Measurements from ENCODE around the gene NFATC2IP.
"Not testable (repeated sequence)": the region's sequence is repeated elsewhere in the genome, so short reads cannot be mapped to it uniquely, and the experiment has no call there.

NFATC2IP gene

DNA sequence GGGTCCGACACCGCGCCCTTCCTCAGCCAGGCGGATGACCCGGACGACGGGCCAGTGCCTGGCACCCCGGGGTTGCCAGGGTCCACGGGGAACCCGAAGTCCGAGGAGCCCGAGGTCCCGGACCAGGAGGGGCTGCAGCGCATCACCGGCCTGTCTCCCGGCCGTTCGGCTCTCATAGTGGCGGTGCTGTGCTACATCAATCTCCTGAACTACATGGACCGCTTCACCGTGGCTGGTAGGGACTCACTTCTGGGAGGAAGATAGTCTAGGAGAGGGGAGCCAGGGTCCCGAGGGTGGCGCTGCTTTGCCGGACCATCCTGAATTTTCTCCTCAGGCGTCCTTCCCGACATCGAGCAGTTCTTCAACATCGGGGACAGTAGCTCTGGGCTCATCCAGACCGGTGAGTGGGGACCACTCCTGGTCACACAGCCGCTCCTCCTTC is 24.4 kb downstream of the NFATC2IP start:
- DNase-seq, result no peak

DNA sequence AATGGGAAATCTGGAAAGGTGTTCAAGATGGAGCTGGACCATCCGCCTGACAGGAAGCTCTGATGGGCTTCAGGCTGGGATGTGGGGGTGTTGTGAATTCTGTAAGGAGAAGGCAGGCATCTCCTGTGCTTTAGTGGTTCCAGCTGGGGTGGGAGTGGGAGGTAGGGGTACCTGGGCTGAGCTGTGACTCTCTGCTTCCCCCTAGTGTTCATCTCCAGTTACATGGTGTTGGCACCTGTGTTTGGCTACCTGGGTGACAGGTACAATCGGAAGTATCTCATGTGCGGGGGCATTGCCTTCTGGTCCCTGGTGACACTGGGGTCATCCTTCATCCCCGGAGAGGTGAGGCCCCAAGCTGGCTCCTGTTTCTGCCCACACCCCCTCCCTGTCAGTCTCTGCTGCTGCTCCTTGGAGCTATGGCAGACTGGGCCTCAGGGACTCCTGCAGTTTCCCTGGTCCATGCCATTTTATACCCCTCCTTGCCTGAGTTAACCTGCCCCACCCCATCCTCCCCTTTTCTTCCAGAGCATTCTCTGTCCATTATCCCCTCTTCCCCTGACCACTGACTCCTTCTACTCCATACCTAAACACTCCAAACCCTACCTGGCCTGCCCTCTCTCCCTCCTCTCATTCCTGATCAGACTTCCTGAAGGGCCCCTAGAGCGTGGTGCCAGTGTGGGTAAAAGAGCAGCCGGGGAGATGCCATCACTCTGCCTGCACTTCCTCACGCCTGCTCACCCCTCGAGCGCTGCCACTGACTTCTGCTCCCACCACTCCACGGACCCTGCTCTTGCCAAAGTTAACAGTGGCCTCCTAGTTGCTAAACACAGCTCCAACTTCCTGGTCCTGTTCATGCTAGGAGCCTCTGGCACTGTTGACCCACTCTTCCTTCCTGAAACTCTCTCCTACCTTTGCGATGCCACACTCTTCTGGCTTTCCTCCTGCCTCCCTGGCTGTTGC is 27.2 kb downstream of the NFATC2IP start:
- DNase-seq, result no peak

DNA sequence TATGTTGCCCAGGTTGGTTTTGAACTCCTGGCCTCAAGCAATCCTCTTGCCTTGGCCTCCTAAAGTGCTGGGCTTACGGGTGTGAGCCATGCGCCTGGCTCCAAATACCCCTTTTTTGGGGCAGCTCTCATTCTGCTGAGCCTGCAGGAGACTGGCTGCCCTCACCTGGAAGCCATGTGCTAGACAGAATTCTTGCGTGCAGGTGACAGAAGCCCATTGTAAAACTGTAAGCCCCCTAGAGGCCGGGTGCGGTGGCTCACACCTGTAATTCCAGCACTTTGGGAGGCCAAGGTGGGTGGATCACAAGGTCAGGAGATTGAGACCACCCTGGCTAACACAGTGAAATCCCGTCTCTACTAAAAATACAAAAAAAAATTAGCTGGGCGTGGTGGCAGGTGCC is 29.6 kb downstream of the NFATC2IP start:
- not testable (repeated sequence) for DNase-seq

DNA sequence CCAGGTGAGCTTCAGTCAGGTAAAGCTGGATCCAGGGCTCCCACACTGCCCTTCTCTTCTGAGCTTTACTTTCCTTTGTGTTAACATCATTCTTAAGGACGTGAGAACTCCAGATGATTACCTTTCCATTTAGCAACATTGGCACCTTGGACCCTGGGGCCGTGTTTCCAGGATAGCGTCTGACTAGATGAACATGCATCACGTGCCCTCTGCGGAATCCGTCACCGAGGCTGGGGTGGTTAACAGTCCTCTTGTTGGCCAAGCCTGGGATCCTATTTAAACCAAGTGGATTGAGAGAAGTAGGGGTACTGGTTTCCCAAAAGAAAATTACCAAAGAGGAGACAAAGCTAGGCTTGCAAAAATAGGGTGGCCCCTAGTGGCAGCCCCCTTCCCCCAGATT is 30.2 kb downstream of the NFATC2IP start:
- no peak for DNase-seq

DNA sequence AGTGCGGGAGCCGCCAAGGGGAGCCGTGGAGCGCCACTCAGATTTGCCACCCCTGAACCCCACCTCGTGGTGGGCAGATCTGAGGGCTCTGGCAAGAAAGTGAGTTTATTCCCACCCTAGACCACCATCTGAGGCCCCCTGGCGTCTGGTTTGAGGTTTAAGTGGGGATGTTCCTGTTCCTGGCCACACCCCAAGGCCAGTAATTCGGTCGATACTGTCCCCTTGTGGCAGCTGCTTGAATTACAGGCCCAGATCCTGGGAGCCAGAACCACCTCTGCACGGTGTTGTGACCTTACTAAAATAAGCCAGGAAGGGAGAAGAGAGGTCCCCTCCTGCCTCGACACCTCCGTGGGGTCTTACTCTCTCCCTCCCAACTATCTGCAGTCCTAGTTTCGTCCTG is 30.8 kb downstream of the NFATC2IP start:
- DNase-seq, result no peak

DNA sequence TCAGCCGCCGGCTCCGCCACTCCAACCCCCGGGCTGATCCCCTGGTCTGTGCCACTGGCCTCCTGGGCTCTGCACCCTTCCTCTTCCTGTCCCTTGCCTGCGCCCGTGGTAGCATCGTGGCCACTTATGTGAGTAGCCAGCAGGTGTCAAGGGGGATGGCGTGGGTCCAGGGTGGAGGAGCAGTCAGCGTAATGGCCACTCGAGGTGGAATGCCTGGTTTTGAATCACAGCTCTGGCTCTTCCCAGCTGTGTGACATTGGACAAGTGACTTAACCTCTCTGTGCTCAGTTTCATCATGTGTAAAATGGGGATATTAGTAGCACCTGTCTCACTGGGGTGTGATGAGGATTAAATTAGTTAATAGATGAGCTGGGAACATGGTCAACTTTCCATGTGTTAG is 31.7 kb downstream of the NFATC2IP start:
- DNase-seq, result no peak

DNA sequence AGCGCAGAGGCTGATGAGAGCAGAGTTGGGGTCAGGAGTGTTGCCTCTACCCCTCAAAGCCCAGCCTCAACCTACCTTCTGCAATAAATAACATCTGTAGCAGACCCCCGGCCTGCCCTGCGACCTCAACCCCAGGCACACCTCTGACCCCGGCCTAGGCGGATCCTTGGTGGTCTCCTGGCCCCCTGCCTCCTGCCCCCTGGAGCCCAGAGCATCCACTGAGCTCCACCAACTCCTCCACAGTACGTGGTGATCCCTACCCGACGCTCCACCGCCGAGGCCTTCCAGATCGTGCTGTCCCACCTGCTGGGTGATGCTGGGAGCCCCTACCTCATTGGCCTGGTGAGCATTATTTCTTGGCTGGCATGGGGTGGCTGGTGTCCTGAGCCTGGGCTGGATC is 32.2 kb downstream of the NFATC2IP start:
- DNase-seq, result no peak

DNA sequence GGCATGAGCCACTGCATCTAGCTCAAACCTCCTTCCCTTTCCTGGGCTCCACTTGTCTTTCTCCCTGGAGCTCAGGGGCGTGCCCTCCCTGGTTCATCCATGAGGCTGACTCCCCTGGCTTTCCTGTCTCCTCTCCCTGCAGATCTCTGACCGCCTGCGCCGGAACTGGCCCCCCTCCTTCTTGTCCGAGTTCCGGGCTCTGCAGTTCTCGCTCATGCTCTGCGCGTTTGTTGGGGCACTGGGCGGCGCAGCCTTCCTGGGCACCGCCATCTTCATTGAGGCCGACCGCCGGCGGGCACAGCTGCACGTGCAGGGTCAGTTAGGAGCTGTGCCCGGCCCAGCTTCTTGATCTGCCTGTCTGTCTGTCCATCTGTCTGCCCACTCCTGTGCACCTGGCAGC is 32.9 kb downstream of the NFATC2IP start:
- DNase-seq, result no peak

DNA sequence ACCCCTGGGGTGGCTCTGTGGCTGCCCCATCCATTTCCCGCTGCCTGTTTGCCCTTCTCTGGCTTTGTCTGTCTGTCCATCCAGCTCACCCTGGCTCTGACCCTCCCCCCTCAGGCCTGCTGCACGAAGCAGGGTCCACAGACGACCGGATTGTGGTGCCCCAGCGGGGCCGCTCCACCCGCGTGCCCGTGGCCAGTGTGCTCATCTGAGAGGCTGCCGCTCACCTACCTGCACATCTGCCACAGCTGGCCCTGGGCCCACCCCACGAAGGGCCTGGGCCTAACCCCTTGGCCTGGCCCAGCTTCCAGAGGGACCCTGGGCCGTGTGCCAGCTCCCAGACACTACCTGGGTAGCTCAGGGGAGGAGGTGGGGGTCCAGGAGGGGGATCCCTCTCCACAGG is 33.4 kb downstream of the NFATC2IP start:
- no peak for DNase-seq

DNA sequence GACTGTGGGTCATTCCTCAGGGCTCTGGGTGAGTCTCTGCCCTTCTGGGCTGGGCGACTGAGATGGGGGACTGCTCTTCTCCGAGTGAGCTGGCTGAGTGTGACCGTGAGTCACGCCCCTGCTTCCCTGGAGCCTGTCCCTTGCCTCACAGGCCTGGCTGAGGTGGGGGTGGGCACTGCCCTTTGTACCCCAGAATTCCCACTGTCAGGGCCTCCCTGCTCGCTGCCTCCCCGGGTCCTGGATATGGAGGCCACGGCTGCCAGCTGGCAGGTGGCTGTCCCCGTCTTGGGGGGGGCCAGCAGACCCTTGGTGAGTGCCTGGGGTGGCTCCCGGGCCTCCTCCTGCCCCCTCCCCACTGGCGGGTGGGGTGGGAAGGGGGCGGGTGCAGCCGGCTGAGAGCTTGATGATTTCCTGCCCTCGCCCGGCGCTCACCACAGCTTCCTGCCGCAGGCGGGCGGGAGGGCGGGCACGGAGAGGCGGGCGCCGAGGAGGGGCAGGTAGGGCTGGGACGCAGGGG is 33.9 kb downstream of the NFATC2IP start, which contains the start of gene LAT:
TSS of gene LAT (plus strand) at position 434 of the 517 bp plus-strand sequence. CDS start 366 bp downstream, outside the sequence.
- DNase-seq, result no peak

DNA sequence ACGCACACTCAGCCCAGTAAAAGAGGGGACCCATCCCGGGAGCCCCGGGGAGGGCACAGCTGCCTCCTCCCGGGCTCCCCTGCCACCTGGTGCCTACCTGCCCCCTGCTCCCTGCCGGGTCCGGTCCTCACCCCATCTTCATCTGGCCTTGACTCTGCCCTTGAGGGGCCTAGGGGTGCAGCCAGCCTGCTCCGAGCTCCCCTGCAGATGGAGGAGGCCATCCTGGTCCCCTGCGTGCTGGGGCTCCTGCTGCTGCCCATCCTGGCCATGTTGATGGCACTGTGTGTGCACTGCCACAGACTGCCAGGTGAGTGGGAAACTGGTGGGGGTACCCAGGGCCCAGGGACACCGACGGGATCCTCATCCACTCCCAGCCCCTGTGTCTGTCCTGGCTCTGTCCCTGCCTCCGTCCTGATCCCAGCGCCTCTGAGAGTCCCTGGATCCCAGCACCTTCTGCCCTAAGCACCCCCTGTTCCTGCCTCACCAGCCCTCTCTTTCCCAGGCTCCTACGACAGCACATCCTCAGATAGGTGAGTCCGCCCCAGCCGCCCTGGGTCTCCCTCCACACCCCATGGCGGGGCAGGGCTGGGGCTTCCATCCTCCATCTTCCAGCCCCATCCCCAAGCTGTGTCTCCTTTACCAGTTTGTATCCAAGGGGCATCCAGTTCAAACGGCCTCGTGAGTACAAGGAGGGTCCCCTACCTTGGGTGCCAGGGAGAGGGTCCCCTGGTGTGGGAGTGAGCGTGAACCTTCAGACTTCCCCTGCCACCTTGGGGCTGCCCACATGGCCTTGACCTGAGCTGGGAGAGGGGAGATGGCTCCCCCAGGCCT is 34.7 kb downstream of the NFATC2IP start:
- DNase-seq, result no peak

DNA sequence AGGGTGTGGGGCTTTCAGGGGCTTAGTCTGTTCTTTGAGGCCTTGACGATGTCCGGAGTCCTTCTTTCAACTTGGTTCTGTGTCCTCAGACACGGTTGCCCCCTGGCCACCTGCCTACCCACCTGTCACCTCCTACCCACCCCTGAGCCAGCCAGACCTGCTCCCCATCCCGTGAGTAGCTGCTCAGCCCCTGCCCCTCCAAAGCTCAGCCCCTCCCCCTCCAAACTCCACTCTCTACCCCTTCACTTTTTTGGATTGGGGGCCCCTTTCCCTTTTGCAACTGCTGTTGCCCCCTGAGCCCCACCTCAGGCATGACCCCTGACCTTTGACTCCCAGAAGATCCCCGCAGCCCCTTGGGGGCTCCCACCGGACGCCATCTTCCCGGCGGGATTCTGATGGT is 35.3 kb downstream of the NFATC2IP start:
- no peak for DNase-seq

DNA sequence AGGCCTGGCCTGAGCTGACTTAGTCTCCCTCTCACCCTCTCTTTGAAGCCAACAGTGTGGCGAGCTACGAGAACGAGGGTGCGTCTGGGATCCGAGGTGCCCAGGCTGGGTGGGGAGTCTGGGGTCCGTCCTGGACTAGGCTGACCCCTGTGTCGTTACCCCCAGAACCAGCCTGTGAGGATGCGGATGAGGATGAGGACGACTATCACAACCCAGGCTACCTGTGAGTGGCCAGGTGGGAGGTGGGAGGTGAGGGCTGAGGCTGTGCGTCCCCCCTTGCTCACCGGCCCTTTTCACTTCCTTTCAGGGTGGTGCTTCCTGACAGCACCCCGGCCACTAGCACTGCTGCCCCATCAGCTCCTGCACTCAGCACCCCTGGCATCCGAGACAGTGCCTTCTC is 35.8 kb downstream of the NFATC2IP start:
- no peak for DNase-seq

DNA sequence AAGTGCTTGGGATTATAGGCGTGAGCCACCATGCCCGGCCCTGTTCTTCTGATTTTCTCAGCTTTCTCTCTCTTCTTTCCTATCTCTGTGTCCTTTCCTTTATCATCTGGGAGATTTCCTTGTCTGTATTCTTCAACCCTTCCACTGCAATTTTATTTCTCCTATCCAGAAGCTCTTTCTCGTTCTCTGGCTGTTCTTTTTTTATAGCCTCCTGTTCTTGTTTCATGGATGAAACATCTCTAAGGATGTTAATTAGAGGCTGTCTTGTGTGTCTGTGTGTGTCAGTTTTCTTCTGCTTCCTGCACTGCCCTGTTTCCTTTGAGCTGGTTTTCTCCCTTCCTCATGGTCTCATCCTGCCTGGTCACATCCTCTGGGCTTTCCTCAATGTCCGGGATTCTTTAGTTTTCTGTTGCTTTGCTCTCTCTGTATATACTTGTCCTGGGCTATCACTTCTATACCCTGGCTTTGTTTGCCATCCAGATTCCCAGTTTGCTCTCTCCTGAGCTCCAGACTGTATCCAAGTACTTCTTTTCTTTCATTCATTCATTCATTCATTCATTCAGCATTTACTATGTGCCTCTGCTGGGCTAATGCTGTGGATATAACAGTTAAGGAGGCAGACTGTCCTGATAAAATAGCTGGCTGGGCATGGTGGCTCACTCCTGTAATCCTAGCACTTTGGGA is 36.6 kb downstream of the NFATC2IP start:
- no peak for DNase-seq

DNA sequence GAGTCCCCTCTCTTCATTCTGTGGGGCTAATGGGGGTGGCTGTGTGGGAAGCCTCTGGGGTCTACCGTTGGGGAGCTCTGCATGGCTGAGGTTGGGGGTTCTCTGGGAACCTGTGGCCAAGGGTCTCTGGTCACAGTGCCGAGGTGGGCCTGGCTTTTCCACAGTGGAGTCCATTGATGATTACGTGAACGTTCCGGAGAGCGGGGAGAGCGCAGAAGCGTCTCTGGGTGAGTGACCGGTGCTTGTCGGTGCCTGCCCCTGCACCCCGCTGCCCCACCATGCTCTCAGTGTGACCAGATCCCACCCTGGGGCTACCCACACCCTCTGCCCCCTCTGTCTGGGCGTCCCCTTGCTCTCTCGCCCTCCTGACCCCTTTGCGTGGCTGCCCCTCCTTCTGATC is 38.6 kb downstream of the NFATC2IP start:
- no peak for DNase-seq

DNA sequence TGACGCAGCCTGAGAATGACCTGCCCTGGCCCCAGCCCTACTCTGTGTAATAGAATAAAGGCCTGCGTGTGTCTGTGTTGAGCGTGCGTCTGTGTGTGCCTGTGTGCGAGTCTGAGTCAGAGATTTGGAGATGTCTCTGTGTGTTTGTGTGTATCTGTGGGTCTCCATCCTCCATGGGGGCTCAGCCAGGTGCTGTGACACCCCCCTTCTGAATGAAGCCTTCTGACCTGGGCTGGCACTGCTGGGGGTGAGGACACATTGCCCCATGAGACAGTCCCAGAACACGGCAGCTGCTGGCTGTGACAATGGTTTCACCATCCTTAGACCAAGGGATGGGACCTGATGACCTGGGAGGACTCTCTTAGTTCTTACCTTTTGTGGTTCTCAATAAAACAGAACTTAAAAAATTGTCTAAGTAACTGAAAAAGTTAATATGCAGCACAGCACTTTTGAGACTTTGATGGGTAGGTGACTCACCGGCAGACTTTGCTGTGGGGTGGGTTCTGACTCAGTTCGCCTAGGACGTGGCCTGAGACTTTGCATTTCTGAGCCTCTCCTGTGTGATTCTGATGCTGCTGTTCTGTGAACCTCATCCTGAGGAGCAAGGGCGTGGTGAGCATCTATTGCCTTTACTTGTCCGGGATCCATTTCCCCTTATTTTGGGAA is 39.8 kb downstream of the NFATC2IP start:
- DNase-seq, result no peak

DNA sequence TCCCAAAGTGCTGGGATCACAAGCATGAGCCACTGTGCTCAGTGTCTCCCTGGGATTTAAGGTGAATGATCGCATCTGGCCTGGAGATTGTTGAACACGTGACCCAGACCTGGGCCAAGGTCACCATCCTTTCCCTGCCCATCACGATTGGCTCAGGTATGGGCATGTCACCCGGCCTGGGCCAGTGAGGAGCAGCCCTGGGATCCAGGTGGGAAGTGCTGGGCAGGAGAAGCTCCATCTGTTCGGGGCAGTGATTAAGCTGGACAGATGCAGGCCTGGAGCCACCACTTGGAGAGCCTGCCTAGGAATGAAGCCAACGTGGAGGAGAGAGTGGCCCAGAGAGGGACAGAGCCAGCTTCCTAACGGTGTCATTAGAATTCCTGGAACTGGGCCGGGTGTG is 41.0 kb downstream of the NFATC2IP start:
- DNase-seq, result no peak

DNA sequence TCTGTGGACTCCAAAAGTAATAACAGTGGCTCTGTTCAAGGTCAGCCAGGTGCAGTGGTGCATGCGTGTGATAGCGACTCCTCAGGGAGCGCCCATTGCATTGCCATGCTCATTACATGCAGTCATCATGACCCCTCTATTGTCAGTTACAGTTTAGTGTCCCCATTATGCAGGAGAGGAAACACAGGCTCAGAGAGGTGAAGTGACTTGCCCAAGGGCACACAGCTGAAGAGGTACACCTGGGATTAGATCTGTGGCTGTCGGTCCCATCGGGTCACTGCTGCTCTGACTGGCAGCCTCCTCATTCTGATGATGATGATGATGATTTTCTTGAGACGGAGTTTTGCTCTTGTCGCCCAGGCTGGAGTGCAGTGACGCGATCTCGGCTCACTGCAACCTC is 41.8 kb downstream of the NFATC2IP start:
- DNase-seq, result no peak

DNA sequence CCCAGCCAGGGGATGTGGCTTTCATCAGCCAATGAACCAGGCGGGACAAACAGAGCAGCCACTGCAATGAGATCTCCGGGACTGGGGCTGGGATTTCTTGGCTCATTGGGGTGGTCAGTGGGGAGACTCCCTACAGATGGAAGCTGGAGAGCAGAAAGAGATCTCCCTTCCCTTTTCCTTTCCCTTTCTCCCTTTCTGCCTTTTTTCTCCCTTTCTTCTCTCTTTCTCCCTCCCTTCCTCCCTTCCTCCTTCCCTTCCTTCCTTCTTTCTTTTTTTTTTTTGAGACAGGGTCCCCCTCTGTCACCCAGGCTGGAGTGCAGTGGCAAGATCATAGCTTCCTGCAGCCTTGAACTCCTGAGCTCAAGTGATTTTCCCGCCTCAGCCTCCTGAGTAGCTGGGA is 48.1 kb downstream of the NFATC2IP start:
- no peak for DNase-seq

DNA sequence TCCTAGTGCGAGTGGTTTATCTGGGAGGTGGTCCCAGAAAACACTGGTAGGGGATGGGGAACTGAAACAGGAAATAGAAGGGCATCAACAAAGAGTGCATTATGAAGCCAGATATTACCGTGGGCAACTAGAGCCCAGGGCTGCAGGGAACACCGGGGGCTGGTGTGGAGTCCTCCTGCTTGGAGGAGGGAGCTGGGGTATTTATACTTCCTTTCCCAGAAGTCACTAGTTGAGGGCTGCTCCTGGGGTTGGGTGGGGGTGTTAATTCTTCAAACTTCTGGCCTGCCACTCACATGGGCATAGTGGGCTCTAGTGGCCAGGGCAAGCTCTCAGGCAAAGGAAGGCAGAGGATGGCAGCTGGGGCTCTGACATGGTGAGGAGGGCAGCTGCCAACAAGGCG is 48.8 kb downstream of the NFATC2IP start:
- no peak for DNase-seq

DNA sequence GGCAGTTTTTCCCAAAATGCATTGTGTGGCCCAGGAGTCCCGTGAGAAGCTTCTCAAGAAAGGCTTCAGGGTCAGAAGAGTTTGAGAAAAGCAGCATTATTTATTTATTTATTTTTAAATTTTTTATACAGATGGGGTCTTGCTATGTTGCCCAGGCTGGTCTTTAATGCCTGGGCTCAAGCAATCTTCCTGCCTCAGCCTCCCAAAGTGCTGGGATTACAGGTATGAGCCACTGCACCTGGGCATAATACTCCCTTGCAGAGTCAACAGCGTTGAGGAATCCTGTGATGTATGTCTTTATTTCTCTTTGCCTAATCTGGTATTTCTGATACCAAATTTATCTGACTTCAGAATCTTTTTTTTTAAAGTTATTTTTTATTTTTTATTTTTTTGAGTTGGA is 49.3 kb downstream of the NFATC2IP start:
- no peak for DNase-seq

DNA sequence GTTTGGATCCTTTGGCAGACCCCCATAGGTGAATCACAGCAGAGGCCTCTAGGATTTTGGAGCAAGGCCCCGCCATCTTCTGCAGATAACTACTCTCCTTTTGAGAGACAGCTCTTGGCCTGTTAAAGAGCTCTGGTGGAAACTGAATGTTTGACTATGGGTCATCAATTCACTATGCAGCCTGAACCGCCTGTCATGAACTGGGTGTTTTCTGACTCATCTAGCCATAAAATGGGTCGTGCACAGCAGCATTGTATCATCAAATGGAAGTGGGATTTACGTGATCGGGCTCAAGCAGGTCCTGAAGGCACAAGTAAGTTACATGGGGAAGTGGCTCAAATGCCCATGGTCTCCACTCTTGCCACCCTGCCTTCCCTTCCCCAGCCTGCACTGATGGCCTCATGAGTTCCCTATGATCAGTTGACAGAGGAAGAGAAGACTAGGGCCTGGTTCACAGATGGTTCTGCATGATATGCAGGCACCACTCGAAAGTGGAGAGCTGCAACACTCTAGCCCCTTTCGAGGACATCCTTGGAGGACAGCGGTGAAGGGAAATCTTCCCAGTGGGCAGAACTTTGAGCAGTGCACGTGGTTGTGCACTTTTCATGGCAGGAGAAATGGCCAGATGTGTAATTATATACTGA is 53.9 kb downstream of the NFATC2IP start:
- not testable (repeated sequence) for DNase-seq
